Erythroblast (primary cell): ENCODE measurements around the gene NMT1.

Source experiments
- GATA1 ChIP-seq: IDR thresholded peaks from 2 replicates; pipeline ENCODE4 v1.6.1; 2011; ENCODE audit warnings: low read depth, mild to moderate bottlenecking, control low read depth, low read length, moderate library complexity
- POLR2A ChIP-seq: IDR thresholded peaks from 2 replicates; pipeline ENCODE4 v1.6.1; 2011; ENCODE audit warnings: mild to moderate bottlenecking, low read length

GRCh38 chr17:45052052-45052772 lies 8.9 kb upstream of the NMT1 start:
- TF ChIP-seq POLR2A (no peak), GATA1 (no peak)
